Measurements from ENCODE around the gene CA5B.
"Not testable (repeated sequence)": the region's sequence is repeated elsewhere in the genome, so short reads cannot be mapped to it uniquely, and the experiment has no call there.

The CA5B gene

DNA sequence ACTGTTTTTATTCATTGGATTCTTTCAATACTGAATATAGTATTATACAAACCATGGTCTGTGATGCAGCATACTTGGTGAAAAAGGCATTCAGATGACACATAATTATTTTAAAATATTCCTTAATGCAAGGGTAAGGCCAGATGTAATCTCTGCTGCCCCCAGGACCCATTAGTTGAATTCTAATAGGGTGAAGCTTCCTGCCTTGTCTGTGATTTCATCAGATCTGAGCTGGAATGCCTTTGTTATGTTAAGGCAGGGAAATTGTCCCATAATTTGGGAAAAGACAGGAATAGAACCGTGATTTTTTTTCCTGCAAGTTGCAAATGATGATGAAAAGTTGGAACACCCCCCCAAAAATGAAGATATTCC is 78.4 kb downstream of the CA5B start:
- H3K4me3 ChIP-seq (ENCODE audit: low read length) = no peak overlapping the region
- TF ChIP-seq, protein P1, sequence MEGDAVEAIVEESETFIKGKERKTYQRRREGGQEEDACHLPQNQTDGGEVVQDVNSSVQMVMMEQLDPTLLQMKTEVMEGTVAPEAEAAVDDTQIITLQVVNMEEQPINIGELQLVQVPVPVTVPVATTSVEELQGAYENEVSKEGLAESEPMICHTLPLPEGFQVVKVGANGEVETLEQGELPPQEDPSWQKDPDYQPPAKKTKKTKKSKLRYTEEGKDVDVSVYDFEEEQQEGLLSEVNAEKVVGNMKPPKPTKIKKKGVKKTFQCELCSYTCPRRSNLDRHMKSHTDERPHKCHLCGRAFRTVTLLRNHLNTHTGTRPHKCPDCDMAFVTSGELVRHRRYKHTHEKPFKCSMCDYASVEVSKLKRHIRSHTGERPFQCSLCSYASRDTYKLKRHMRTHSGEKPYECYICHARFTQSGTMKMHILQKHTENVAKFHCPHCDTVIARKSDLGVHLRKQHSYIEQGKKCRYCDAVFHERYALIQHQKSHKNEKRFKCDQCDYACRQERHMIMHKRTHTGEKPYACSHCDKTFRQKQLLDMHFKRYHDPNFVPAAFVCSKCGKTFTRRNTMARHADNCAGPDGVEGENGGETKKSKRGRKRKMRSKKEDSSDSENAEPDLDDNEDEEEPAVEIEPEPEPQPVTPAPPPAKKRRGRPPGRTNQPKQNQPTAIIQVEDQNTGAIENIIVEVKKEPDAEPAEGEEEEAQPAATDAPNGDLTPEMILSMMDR (conservative IDR thresholded peaks at IDR 0.05; ENCODE audit: low read depth, low read length) = no peak
- DNase-seq (ENCODE audit: low read depth) = no peak

DNA sequence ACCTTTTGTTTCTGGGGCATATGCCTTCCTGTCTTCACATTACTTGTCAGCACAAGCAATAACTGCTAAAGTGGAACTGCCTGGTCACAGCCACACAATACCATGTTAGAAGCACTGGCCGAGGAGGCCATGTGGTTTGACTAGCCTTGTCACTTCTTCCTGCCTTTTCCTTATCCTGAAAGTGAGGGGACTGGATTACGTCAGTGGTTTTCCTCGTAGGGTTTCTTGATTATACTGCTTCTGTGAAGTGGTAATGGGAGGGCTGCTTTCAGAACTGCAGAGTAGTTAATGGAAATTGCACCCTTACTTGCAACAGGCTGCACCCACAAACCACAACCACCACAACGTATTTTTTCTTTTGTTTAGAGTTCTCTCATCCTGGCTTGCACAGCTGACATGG is 78.8 kb downstream of the CA5B start:
- no peak for DNase-seq (ENCODE audit: low read depth)
- TF ChIP-seq, protein P1 (conservative IDR thresholded peaks at IDR 0.05; ENCODE audit: low read depth, low read length) = no peak
- no peak overlapping the region for H3K4me3 ChIP-seq (ENCODE audit: low read length)

GRCh38 chrX:15820106-15821073 is 82.3 kb downstream of the CA5B start:
- no peak for DNase-seq (ENCODE audit: low read depth)
- no peak overlapping the region for H3K4me3 ChIP-seq (ENCODE audit: low read length)
- TF ChIP-seq, protein P1 (conservative IDR thresholded peaks at IDR 0.05; ENCODE audit: low read depth, low read length) = no peak

- H3K4me3 ChIP-seq (ENCODE audit: low read length) = no peak overlapping the region
- TF ChIP-seq, protein P1 (conservative IDR thresholded peaks at IDR 0.05; ENCODE audit: low read depth, low read length) = no peak
- no peak for DNase-seq (ENCODE audit: low read depth)
These were observed 84.9 kb downstream of the CA5B start for GRCh38 chrX:15822922-15823321.

DNA sequence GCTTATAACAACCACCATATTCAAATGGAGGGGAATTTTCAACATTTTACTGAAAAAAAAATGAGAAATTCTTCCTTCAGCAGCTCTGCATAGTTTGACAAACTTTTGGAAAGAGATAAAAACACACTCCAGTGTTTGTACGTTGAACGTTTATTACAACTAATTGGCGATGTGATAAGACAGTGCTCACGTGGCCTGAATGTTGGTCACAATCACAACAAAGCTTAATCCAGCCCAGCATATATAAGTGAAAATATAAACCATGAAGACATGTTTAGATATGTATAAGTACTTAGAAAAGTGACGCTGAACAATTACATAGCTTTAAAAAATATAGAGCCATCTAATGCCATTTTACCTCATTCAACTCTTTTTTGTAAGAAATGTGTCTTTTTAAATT is 87.9 kb downstream of the CA5B start:
- no peak for DNase-seq (ENCODE audit: low read depth)
- no peak overlapping the region for H3K4me3 ChIP-seq (ENCODE audit: low read length)
- TF ChIP-seq, protein P1 (conservative IDR thresholded peaks at IDR 0.05; ENCODE audit: low read depth, low read length) = no peak

DNA sequence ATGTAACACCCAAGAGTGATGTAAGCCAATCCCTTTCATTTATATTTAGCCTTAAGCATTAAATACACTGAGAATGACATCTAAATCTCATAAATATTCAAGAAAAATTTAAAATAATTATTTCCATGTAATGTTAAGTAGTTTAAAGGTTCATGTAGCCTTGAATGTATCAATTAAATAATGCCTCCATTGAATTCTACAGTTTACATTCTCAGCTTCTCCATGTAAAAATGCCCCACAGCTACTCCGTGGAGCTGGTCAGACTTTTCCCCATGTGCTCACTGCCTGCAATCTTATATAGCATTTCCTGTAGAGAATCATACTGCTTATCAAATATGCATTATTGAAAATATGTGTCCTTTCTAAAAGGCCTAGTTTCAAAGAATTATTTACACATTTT is 91.1 kb downstream of the CA5B start:
- TF ChIP-seq, protein P1 (conservative IDR thresholded peaks at IDR 0.05; ENCODE audit: low read depth, low read length) = no peak
- no peak overlapping the region for H3K4me3 ChIP-seq (ENCODE audit: low read length)
- no peak for DNase-seq (ENCODE audit: low read depth)

- H3K4me3 ChIP-seq (ENCODE audit: low read length); DNase-seq (ENCODE audit: low read depth): not testable (repeated sequence)
These were observed 93.3 kb downstream of the CA5B start for GRCh38 chrX:15831347-15831746.
